ENCODE data around the gene CLEC18B. TPM values are rescaled to one million over a fixed set of nuclear protein-coding genes. Genes with fewer than 3 reads are reported as not detected.
"Not testable (repeated sequence)": the region's sequence is repeated elsewhere in the genome, so short reads cannot be mapped to it uniquely, and the experiment has no call there.

Gene CLEC18B
- total RNA-seq, 1 donor from 2014 or later: 1.2 TPM

DNA sequence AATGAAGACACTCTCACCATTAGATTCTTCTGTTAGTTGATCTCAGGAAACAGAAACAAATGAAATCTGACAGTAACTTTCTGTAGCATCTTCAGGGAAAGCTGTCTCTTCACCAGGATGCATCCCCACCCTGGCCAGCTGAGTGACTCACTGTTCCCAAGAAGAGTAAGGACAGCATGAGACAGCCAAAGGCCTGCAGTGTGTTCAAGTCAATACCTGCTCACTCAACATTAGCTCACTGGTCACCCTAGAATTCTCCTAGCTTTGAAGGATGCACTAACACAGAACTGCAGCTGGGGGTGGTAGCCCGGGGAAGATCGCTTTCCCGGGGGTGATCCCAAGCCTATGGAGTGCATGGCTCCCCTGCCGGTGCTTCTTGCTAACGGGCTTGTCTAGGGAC lies 28.2 kb upstream of the CLEC18B start:
- intact Hi-C loops (cut with DNase I): no loop called here
- H3K4me3 ChIP-seq: no peak overlapping the region
- no peaks in the 10 kb centered on the region for H3K9me3 ChIP-seq
- TF ChIP-seq, protein P1, sequence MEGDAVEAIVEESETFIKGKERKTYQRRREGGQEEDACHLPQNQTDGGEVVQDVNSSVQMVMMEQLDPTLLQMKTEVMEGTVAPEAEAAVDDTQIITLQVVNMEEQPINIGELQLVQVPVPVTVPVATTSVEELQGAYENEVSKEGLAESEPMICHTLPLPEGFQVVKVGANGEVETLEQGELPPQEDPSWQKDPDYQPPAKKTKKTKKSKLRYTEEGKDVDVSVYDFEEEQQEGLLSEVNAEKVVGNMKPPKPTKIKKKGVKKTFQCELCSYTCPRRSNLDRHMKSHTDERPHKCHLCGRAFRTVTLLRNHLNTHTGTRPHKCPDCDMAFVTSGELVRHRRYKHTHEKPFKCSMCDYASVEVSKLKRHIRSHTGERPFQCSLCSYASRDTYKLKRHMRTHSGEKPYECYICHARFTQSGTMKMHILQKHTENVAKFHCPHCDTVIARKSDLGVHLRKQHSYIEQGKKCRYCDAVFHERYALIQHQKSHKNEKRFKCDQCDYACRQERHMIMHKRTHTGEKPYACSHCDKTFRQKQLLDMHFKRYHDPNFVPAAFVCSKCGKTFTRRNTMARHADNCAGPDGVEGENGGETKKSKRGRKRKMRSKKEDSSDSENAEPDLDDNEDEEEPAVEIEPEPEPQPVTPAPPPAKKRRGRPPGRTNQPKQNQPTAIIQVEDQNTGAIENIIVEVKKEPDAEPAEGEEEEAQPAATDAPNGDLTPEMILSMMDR (IDR thresholded peaks at IDR 0.05): no peak
- H3K27me3 ChIP-seq (ENCODE audit: low read depth): no peaks in the 10 kb centered on the region
- peak overlapping the region; percentile 67 for H3K27ac ChIP-seq
- DNase-seq (no peak), ATAC-seq (peak in 1 of 2 donors; percentile 40)
- H3K4me1 ChIP-seq: peaks cover 30% of the 10 kb centered on the region
- peaks cover 38% of the 10 kb centered on the region for H3K36me3 ChIP-seq

DNA sequence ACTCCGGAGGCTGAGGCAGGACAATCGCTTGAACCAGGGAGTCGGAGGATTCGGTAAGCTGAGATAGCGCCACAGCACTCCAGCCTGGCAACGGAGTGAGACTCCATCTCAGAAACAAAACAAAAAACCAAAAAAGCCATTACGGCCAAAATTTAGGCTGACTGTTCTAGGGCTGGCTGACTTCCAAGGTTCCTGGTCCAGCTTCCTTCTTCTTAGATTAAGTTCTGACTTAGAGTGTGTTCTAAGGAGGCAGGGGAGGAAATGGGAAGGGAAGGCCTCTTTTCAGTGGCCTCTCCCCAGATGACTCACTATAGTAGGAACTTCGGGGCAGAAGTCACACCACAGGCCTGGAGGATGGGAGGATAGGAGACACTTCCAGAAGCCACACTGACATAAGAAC lies 27.7 kb upstream of the CLEC18B start:
- no peaks in the 10 kb centered on the region for H3K9me3 ChIP-seq
- TF ChIP-seq, protein P1 (IDR thresholded peaks at IDR 0.05): no peak
- peak; percentile 83 to 85 for ATAC-seq
- DNase-seq: no peak
- no peak overlapping the region for H3K4me3 ChIP-seq
- peaks cover 30% of the 10 kb centered on the region for H3K4me1 ChIP-seq
- H3K36me3 ChIP-seq: peaks cover 36% of the 10 kb centered on the region
- intact Hi-C loops (cut with DNase I): no loop called here
- H3K27me3 ChIP-seq (ENCODE audit: low read depth): no peaks in the 10 kb centered on the region
- H3K27ac ChIP-seq: peak overlapping the region; percentile 67

DNA sequence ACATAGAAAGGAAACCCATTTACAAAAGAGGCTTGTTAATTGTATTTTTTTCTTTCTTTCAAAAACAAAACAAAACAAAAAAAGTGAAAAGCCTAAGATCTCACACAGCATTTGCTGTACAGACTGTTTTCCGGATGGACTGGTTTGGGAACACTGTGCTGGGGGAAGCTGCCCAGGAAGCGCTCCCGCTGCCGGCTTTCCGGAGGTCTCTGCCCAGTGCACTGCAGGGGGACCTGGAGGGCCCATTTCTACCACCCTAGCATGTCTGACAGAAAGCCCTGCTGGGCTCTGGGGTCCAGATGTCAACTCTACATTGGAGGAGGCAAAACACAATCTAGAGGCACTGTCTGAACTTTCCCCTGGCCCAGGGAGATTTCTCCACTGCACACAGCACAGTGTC lies 26.3 kb upstream of the CLEC18B start:
- no peak for DNase-seq
- Histone ChIP-seq H3K9me3 (no peaks in the 10 kb centered on the region), H3K4me1 (peaks cover 30% of the 10 kb centered on the region), H3K27me3 (ENCODE audit: low read depth) (no peaks in the 10 kb centered on the region), H3K4me3 (no peak overlapping the region), H3K27ac (peak overlapping the region; percentile 67), H3K36me3 (peaks cover 22% of the 10 kb centered on the region)
- TF ChIP-seq, protein P1 (IDR thresholded peaks at IDR 0.05): no peak
- intact Hi-C loops (cut with DNase I): no loop called here
- no peak for ATAC-seq

DNA sequence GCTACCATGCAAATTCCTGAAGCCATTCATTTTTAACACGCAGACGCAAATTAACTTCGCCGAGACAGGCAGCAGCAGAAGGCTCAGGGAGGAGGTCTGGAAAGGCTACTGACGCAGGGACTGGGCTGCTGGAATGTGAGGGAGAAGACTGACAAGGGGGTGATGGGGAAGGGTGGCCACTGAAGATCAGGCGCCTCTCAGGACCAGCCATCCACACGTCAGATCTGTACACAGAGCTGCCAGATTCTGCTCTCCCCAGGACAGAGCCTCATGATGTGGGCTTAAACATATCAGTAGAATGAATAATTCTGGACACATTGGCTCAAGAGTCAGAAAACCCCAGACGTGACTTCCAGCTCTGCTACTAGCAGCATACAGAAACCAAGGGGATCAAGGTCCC lies 25.6 kb upstream of the CLEC18B start:
- peaks cover 30% of the 10 kb centered on the region for H3K4me1 ChIP-seq
- DNase-seq (no peak), ATAC-seq (no peak)
- intact Hi-C loops (cut with DNase I): no loop called here
- no peak overlapping the region for H3K4me3 ChIP-seq
- TF ChIP-seq, protein P1 (IDR thresholded peaks at IDR 0.05): no peak
- H3K27ac ChIP-seq: peak overlapping the region; percentile 67
- no peaks in the 10 kb centered on the region for H3K9me3 ChIP-seq
- no peaks in the 10 kb centered on the region for H3K27me3 ChIP-seq (ENCODE audit: low read depth)
- H3K36me3 ChIP-seq: peaks cover 15% of the 10 kb centered on the region

DNA sequence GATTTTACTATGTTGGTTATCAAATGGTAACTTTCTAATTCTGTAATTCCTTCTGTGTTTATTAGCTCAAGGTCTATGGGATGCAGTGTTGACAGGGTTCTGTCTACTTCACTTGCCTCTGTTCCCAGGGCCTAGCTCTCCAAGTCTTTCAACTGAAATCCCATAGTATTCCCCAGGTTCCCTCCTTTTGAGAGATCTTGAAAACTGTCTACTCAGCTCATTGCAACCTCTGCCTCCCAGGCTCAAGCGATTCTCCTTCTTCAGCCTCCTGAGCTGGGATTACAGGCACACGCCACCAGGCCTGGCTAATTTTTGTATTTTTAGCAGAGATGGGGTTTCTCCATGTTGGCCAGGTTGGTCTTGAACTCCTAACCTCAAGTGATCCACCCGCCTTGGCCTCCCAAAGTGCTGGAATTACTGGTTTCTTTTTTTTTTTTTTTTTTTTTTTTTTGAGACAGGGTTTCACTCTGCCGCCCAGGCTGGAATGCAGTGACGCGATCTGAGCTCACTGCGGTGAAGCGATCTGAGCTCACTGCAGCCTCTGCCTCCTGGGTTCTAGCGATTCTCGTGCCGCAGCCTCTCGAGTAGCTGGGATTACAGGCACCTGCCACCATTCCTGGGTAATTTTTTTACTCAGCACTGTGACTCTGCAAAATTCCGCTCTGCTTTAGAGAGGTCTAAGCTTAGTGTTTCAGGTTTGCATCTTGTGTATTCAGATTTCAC lies 22.5 kb upstream of the CLEC18B start:
- intact Hi-C loops (cut with DNase I); H3K4me3 ChIP-seq; DNase-seq; H3K27ac ChIP-seq; ATAC-seq; H3K9me3 ChIP-seq; H3K36me3 ChIP-seq; H3K27me3 ChIP-seq (ENCODE audit: low read depth): not testable (repeated sequence)
- peaks cover 14% of the 10 kb centered on the region for H3K4me1 ChIP-seq

DNA sequence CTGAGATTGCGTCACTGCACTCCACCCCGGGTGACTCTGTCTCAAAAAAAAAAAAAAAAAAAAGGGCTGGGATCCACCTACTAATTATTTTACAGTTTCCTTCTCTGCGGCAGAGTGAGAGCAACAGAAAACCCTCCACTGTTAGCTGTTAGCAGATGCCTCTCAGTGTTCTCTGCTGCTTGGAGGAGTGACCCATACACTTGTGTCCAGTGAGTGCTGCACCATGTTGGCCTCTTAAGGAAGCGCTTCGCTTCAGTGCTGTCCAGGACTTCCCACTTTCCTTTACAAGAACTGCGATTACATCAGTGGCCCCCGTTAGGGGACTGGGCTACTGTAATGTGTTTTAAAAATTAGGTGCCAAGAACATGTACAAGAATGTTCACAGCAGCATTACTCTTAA lies 18.4 kb upstream of the CLEC18B start:
- no peaks in the 10 kb centered on the region for H3K36me3 ChIP-seq
- TF ChIP-seq, protein P1 (IDR thresholded peaks at IDR 0.05): no peak
- no peak overlapping the region for H3K4me3 ChIP-seq
- H3K27ac ChIP-seq: no peak overlapping the region
- peaks cover 5% of the 10 kb centered on the region for H3K9me3 ChIP-seq
- intact Hi-C loops (cut with DNase I): no loop called here
- H3K4me1 ChIP-seq: peaks cover 7% of the 10 kb centered on the region
- no peaks in the 10 kb centered on the region for H3K27me3 ChIP-seq (ENCODE audit: low read depth)
- no peak for DNase-seq
- peak in 1 of 2 donors; percentile 36 for ATAC-seq
